Measurements from ENCODE around the gene KLHL12.

DNA sequence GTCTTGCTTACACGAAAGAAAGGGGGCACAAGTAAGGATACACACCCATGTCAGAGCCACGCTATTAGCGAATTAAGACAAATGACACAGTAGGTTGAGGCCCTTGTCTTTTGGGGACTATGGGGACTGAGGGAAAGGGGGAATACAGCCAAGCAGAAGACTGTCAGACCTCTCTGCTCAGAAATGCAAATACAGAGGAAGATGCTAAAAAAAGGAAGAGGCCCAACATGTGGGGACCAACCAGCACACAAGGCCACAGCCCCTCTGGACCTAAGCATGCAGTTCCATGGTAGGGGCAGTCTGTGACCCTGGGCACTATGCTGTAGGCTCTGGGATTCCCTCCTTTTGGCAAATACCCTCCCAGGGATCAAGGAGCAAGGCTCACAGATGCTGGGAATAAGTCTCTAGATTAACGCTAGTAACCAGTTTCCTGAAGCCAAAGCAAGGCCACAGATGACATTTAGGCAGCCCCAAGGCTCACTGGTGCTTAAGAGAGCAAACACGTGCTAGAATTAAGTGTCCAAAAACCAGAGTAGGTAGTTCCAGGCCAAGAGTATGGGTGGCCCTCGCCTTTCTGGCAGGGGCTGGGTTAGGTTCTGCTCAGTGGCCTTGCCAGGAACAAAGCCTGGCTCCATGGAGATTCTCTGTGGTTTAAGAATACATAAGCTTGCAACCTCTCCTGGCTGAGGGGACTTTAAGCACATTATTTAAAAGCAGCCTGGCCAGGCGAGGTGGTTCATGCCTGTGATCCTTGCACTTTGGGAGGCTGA lies 76.3 kb downstream of the KLHL12 start:
- TF ChIP-seq, protein P1, sequence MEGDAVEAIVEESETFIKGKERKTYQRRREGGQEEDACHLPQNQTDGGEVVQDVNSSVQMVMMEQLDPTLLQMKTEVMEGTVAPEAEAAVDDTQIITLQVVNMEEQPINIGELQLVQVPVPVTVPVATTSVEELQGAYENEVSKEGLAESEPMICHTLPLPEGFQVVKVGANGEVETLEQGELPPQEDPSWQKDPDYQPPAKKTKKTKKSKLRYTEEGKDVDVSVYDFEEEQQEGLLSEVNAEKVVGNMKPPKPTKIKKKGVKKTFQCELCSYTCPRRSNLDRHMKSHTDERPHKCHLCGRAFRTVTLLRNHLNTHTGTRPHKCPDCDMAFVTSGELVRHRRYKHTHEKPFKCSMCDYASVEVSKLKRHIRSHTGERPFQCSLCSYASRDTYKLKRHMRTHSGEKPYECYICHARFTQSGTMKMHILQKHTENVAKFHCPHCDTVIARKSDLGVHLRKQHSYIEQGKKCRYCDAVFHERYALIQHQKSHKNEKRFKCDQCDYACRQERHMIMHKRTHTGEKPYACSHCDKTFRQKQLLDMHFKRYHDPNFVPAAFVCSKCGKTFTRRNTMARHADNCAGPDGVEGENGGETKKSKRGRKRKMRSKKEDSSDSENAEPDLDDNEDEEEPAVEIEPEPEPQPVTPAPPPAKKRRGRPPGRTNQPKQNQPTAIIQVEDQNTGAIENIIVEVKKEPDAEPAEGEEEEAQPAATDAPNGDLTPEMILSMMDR (IDR thresholded peaks at IDR 0.05; ENCODE audit: insufficient read depth, low read depth, low read length), result no peak
- TF ChIP-seq EZH2 (IDR thresholded peaks at IDR 0.05; ENCODE audit: insufficient read depth, low read length), result no peak

All from astrocyte (in vitro differentiated cells and primary cell).